Neutrophil (primary cell): ENCODE results near the gene SPATA19.

Experiments
- H3K27ac ChIP-seq: fragments of 200-600 bp; sonication (generic); 2 replicates; pipeline ENCODE4 v1.5.1; 2016; ENCODE audit warnings: mild to moderate bottlenecking, moderate library complexity
- H3K27me3 ChIP-seq: fragments of 200-600 bp; sonication (generic); 2 replicates; pipeline ENCODE4 v1.6.0; 2016; ENCODE audit warnings: mild to moderate bottlenecking
- H3K36me3 ChIP-seq: fragments of 200-600 bp; sonication (generic); 2 replicates; pipeline ENCODE4 v1.5.1; 2017
- H3K4me1 ChIP-seq, 2 experiments: fragments of 200-600 bp in 1 of 2; sonication (generic) in 1 of 2; 1 replicate in 1 of 2; 2 replicates in 1 of 2; pipeline versions ENCODE4 v1.5.1 to v1.6.1; 2013 to 2016; ENCODE audit warnings: low read depth in 1 of 2, low read length in 1 of 2, mild to moderate bottlenecking in 1 of 2, moderate library complexity in 1 of 2; ENCODE audit not compliant: control insufficient read depth in 1 of 2, insufficient read depth in 1 of 2
- H3K4me3 ChIP-seq, 2 experiments: fragments of 200-600 bp in 1 of 2; sonication (generic) in 1 of 2; 1 replicate in 1 of 2; 2 replicates in 1 of 2; pipeline ENCODE4 v1.5.1; 2013 to 2016; ENCODE audit warnings: low read depth in 1 of 2, low read length in 1 of 2, mild to moderate bottlenecking in 1 of 2, moderate library complexity in 1 of 2
- H3K9me3 ChIP-seq: fragments of 200-600 bp; sonication (generic); 2 replicates; pipeline ENCODE4 v1.5.1; 2016
- CTCF ChIP-seq: fragments of 200-600 bp; sonication (generic); IDR thresholded peaks from 2 replicates; pipeline ENCODE4 v1.5.1; 2016; ENCODE audit warnings: antibody characterized with exemption

The SPATA19 gene

DNA sequence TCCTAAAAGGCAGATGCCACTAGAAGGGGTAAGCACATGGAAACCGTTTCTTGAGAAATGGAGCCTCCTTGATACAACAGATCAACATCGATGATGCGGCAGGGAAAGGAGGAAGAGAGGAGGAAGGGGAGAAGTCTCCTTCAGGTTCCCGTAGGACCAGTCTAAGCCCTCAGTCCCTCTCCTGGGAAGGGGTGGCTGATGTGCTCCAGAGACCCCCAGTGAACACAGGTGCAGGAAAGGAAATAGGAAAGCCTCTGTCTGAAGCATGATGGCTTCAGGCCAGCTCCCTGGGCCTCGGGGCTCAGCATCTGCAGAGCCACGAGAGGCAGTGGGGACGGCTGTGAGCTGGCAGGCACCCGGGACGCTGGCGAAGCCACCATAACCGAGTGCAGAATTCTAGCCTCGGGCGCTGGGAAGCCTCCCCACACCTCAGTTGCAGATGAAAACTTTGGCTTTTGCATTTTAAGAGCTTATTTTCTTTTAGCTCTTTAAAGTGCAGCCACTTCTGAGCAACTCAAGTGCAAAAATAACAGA, 1.8 kb downstream of the SPATA19 start:
- H3K27me3 ChIP-seq, result no peaks in the 10 kb centered on the region
- H3K27ac ChIP-seq, result no peak overlapping the region
- no peak for TF ChIP-seq CTCF
- no peak overlapping the region for H3K4me3 ChIP-seq
- no peaks in the 10 kb centered on the region for H3K9me3 ChIP-seq
- H3K36me3 ChIP-seq, result no peaks in the 10 kb centered on the region
- H3K4me1 ChIP-seq, result no peaks in the 10 kb centered on the region

DNA sequence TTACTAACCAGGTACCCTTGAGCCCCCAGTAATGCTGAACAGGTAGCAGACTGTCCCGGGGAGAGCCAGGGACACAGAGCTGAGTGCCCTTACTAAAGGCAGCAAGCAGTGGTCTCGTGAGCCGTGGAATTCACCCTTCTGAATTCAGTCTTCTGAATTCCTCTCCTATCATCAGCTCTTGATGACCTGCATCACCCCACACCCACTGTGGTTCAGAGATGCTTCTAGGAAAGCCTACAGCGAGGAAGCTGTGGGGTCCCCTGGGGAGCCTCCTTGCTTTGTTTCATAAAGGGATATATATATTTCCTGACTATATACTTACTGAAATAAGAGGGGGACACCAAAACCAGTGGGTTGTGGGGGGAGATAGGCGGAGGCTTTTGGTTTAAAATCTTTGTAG, 2.6 kb downstream of the SPATA19 start:
- Histone ChIP-seq H3K36me3 (no peaks in the 10 kb centered on the region), H3K27ac (no peak overlapping the region), H3K9me3 (no peaks in the 10 kb centered on the region), H3K4me3 (no peak overlapping the region), H3K4me1 (no peaks in the 10 kb centered on the region), H3K27me3 (no peaks in the 10 kb centered on the region)
- no peak for TF ChIP-seq CTCF

GRCh38 chr11:133842053-133842452, 3.3 kb downstream of the SPATA19 start:
- Histone ChIP-seq H3K4me3 (no peak overlapping the region), H3K4me1 (no peaks in the 10 kb centered on the region), H3K9me3 (no peaks in the 10 kb centered on the region), H3K27me3 (no peaks in the 10 kb centered on the region), H3K36me3 (no peaks in the 10 kb centered on the region), H3K27ac (no peak overlapping the region)
- no peak for TF ChIP-seq CTCF

DNA sequence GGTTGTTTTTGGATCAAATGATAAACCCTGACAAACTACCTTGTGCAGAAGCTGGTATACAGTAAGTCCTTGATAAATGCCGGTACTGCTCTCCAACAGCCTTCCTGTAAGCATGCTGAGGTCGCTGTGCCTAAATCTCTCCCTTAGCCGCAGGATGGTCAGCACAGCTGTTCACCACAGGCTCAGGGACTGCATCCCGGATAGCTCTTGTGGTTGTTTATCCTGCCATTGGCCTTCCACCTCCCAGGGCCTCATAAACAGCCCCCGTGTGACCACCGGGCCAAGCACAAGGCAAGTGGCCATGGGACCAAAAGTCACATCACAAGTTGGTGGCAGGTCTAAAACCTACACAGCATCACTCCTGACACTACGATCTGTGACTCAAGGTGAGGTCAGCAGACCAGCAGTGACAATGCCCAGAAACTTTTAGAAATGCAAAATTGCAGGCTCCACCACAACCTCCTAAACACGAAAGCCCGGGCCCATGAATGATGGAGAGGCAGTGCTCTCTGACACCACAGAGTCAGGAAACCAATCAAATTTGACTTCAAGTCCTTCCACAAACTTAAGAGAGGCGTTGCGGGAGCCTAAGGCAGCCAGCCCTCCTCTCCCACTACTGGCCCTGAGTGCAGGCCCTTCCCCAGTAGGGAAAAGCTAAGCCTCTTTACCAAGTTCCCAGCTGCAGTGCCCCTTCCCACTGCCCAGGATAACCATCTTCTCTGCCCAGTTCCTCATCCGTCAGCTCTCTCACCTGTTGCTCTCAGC, 3.9 kb downstream of the SPATA19 start:
- Histone ChIP-seq H3K36me3 (no peaks in the 10 kb centered on the region), H3K27me3 (no peaks in the 10 kb centered on the region), H3K4me3 (no peak overlapping the region), H3K27ac (no peak overlapping the region), H3K9me3 (no peaks in the 10 kb centered on the region), H3K4me1 (no peaks in the 10 kb centered on the region)
- TF ChIP-seq CTCF, result no peak

DNA sequence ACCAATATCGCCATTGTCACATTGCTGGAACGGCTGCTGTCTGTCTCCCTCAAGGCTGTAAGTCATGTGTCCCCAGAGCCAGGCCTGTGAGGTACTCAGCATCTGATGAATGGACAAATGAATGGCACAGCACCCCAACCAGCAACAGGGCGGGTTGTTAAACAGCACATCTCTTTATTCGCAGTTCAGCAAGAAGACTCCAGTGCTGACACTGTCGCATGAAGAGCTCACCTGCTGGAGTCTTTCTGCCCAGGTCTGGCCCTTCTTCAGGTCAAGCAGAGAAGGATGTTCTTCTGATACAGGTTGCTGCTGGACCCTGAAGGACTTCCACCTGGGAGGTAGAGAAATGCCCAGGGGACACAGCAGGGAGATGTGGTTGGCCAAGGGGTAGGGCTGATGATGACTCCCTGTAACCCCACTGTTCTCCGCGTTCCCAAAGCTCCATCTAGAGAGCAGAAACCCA, 4.8 kb downstream of the SPATA19 start:
- H3K27me3 ChIP-seq, result no peaks in the 10 kb centered on the region
- no peak for TF ChIP-seq CTCF
- no peak overlapping the region for H3K4me3 ChIP-seq
- no peak overlapping the region for H3K27ac ChIP-seq
- no peaks in the 10 kb centered on the region for H3K4me1 ChIP-seq
- no peaks in the 10 kb centered on the region for H3K36me3 ChIP-seq
- no peaks in the 10 kb centered on the region for H3K9me3 ChIP-seq
